GM19467 (cell line): ENCODE measurements around the gene ZSCAN1.

Source experiments
- ATAC-seq: cut with Tn5 transposase; IDR thresholded peaks from one replicate; pipeline ENCODE4 v1.9.1; 2021; ENCODE audit warnings: mild to moderate bottlenecking, moderate library complexity; ENCODE audit not compliant: unreplicated experiment

ZSCAN1 gene

DNA sequence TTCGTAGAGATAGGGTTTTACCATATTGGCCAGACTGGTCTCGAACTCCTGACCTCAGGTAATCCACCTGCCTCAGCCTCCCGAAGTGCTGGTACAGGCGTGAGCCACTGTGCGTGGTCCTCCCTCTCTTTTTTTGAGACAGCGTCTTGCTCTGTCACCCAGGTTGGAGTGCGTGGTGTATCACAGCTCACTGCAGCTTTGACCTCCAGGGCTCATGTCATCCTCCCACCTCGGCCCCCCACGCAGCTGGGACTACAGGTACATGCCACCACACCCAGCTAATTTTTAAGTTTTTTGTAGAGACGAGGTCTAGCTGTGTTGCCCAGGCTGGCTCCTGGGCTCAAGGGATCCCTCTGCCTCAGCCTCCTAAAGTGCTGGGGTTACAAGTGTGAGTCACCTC, 46.0 kb downstream of the ZSCAN1 start:
- no peak for ATAC-seq

DNA sequence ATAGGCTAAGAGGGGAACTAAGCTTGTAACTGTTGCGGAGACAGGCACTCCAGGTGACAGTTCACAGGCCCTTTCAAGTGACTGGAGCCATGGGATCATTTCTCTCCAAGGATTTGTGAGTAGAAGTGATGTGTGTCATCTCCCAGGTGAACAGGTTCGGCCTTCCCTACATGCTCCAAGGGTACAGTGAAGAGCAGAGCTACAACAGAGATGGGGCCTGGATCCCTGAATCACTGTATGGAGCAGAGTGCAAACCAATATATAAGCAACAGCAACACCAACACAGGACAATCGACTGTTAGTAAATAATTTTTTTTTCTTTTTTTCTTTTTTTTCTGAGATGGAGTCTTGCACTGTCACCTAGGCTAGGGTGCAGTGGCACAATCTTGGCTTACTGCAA, 49.2 kb downstream of the ZSCAN1 start:
- ATAC-seq = no peak

DNA sequence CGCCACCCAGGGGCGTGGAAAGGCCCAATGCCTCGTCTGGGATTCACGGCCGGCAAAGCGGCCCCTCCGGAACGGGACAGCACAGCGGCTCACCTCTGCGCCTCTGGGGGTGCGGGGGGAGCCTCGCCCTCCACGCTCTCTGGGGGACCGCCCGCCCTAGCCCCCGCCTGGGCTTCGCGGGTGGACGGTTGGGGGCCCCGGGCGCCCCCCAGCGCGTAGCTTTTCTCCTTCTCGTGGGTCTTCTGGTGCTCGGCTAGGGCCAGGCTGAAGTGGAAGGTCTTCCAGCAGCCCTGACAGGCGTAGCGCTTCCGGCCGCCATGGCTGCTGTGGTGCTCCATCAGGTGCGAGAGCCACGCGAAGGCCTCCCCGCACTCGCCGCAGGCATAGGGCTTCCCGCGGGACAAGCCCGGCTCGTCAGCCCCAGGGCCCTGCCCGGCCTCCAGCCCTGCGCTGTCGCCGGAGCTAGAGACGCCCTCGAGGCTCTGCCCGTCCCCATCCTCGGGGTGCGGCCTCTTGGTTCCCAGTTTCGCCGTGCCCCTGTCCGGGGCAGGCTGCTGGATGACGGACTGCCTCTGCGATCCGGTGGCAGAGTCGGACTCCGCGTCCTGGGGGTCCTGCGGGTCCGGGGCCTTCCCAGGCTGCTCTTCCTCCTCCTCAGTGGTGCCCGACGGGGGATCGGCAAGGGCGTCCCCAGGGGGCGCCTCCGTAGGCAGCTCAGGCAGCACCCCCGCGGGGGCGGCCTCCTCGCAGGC, 50.9 kb downstream of the ZSCAN1 start:
- ATAC-seq = no peak

DNA sequence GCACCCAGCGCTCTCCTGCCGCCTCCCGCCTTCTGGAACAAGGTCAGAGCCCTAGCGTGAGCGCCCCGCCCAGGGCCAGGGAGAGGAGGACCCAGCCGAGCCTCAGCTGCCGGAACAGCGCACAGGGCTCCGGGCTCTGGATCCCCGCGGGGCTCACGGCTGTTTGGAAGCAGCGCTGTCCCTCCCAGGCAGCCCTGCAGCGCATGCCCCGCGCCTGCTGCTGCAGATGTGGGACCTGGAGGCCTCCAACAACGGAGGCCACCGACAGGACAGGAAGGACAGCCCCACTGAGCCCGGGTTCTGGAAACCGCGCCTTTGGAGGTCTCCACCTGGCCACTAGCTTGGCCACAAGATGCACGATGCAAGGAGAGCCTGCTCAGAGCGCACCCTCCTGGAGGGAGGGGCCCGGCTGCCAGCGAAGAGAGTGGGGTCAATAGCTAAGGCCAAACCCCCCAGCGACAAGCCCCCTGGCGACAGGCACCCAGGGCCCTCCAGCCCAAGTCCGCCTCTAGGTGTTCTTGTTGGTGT, 51.6 kb downstream of the ZSCAN1 start:
- ATAC-seq = no peak

DNA sequence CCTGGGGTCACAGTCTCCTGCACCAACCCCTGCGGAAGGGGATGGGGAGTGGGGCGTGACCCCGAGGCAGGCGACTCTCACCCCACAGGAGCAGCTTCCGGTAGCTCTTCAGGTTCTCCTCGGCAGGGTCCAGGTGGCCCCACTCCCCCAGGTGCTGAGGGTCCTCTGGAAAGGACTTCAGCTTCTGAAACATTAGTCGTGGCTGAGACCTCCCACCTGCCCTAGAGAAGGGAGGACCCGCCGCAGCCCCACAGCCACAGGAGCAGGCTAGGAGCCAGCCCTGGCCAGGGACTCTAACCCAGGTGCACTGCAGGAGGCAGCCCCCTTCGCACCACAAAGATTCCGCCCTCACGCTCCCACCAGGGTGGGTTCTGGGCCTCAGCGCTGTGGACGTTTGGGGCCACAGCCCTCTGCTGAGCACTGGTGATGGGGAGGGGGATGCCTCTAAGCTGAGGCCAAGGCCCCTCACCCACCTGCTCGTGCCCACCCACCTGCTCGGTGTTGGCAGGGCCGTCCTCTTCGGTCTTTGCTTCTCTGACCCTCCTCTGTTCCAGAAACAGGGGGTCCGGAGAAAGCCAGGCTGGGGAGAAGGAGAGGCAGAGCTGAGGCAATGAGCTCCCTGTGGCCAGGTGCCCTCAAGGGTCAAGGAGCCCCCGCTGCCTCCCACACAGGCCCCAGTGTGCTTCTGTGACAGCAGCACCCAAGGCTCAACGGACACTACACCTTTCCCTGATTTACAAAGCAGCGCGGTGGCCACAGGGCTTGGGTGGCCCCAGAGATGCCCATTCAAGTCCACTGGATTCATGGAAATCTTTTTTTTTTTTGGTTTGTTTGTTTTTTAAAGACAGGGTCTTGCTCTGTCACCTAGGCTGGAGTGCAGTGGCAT, 53.2 kb downstream of the ZSCAN1 start:
- no peak for ATAC-seq

- ATAC-seq = no peak
Observed at GRCh38 chr19:58088521-58089052, 54.8 kb downstream of the ZSCAN1 start.

GRCh38 chr19:58089846-58090245, 56.0 kb downstream of the ZSCAN1 start:
- ATAC-seq = no peak

DNA sequence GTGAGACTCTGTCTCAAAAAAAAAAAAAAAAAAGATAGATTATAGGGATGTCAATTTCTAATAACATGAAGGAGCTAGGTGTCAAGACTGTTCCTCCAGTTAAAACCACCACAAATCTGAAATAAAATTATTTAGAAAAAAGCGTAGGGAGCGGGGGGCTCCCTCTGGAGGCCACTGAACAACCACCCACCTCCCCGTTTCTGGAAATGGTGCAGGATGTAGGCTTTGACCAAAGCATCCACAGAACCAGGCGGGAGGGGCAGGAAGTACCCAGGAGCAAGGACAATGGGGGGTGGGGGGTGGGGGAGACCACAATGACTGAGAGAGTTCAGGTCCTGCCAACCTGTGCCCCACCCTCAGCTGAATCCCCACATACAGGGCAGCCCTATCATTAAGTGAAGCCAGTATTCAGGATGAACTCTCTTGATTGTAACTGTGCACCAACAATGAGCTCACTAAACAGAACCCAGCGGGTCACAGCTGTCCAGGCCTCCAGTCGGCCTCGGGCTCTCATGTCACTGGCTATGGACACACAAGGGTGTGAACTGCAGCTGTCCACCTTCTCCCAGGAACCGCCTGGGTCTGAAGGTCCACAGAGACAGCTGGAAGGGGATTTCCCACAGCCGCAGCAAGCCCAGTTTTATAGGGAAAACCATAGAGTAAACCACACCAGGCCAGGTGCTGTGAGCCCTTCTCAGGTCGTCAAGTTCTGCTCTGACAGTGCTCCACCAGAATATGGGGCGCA, 57.6 kb downstream of the ZSCAN1 start:
- ATAC-seq = no peak

GRCh38 chr19:58093071-58093470, 59.2 kb downstream of the ZSCAN1 start:
- ATAC-seq = no peak

DNA sequence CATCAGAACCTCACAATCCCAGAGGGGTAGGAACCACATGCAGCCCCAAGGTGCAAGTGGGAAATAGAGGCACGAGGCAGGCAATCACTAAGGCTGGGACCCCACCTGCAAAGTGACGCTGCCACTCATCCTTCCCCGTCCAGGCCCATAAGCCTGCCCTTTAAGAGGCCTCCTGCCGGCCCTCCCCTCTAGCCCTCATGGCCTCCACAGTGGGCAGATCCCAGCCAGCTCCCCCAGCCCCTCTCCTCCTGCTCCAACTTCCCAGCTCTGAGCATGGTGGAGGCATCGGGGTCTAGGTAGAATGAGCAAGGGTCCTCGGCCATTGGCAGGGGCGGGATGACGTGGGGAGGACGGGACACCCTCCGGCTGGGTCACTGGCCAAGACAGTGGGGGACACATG, 61.5 kb downstream of the ZSCAN1 start:
- ATAC-seq = no peak

DNA sequence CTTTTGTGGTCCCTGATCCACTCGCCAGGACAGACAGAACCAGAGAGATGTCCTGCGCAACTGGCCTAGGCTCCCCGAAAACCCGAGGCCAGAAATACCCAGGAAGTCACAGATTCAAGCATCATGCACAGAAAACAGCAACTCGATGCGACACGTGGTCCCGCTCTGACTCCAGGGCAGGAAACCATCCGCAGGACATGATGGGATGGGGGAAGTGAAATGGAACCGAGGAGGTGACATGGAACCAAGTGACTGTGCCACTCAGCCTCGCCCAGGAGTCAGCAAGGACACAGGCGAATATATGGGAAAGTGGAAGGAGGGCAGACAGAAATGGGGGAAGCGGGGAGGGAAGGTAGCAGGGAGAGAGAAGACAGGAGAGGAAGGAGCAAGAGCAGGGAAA, 63.1 kb downstream of the ZSCAN1 start:
- no peak for ATAC-seq

GRCh38 chr19:58097349-58097748, 63.5 kb downstream of the ZSCAN1 start:
- ATAC-seq = no peak

- ATAC-seq = no peak
Observed at GRCh38 chr19:58097781-58098681, 64.2 kb downstream of the ZSCAN1 start, which contains the start of gene ZSCAN18. Gene ZSCAN18, minus strand, starts transcription at chr19:58098231. Its CDS starts 7,964 bp downstream, at chr19:58090267.

DNA sequence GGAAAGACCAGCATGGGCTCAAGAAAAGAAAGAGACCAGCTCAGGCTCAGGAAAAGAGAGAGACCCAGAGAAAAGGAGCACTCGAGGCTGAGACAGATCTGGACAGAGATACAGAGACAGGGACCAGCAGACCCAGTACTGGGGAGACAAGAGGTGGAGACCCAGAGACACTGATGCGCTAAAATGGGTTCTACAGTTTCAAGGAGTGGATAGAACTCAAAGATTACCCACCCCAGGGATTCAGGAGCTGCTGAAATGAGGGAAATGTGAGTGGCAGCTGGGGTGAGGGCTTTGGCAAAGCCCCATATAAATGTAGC, 64.8 kb downstream of the ZSCAN1 start:
- ATAC-seq = no peak
